Activated B cell treated with CpG ODN at 0.5 μM for 24 hours (primary cell): ENCODE measurements around the gene PARVB. TPM values are rescaled to one million over a fixed set of nuclear protein-coding genes. Genes with fewer than 3 reads are reported as not detected.
A peak's percentile ranks its signal among the peaks of the same experiment; 100 is the strongest.

ENCODE experiments used
- ATAC-seq: fragments of 200-7000 bp; cut with Tn5 transposase; one replicate; pipeline ENCODE4 v1.10.0; 2021; ENCODE audit warnings: low read depth, mild to moderate bottlenecking, moderate library complexity
- CTCF ChIA-PET: fragments of 350-600 bp; sonication (Branson Sonifier 250); formaldehyde crosslinking; loops from one replicate; lab custom pipeline; 2021; ENCODE audit warnings: antibody characterized with exemption; lab: Charles Lee
- POLR2A ChIA-PET: fragments of 350-600 bp; sonication (Branson Sonifier 250); formaldehyde crosslinking; loops from one replicate; lab custom pipeline; 2021; ENCODE audit warnings: antibody characterized with exemption; lab: Charles Lee
- DNase-seq: peaks from one replicate; pipeline ENCODE4 v3.0.0; 2022
- H3K27ac Mint-ChIP-seq: one replicate; pipeline ENCODE4 v1.8.0; 2020; ENCODE audit warnings: mixed read lengths
- H3K27me3 Mint-ChIP-seq: one replicate; pipeline ENCODE4 v1.8.0; 2021; ENCODE audit warnings: mixed read lengths
- H3K36me3 Mint-ChIP-seq: one replicate; pipeline ENCODE4 v1.8.0; 2021; ENCODE audit warnings: low read depth, mixed read lengths
- H3K4me1 Mint-ChIP-seq: one replicate; pipeline ENCODE4 v1.8.0; 2021; ENCODE audit warnings: mixed read lengths
- H3K4me3 Mint-ChIP-seq: one replicate; pipeline ENCODE4 v1.8.0; 2020; ENCODE audit warnings: mild to moderate bottlenecking, mixed read lengths
- H3K9me3 Mint-ChIP-seq: one replicate; pipeline ENCODE4 v1.8.0; 2020; ENCODE audit warnings: mixed read lengths
- intact Hi-C: fragments of 100-400 bp; cut with micrococcal nuclease; formaldehyde crosslinking; loops from one replicate; pipeline ENCODE4 v1.15.1; 2024
- total RNA-seq: library from RNA; stranded (reverse); gene quantifications from 2 replicates; pipeline ENCODE4 v1.2.3, GENCODE V29; 2022
- TF ChIP-seq, protein P1 (sequence below): fragments of 200-600 bp; IDR thresholded peaks from one replicate; pipeline ENCODE4 v1.8.0; 2022; ENCODE audit warnings: antibody characterized with exemption, mild to moderate bottlenecking

PARVB gene
- total RNA-seq, 1 donor from 2014 or later: 53.5 TPM

- Mint-ChIP-seq H3K4me3 (peak overlapping the region; percentile 55), H3K27ac (peak overlapping the region; percentile 32), H3K36me3 (peaks cover 32% of the 10 kb centered on the region), H3K27me3 (no peaks in the 10 kb centered on the region), H3K4me1 (peaks cover 77% of the 10 kb centered on the region), H3K9me3 (no peaks in the 10 kb centered on the region)
- POLR2A ChIA-PET: interaction anchor here (0.7 to 1.6 kb wide), 3 partner anchors 9 to 34 kb away, joined by 3 to 4 read pairs (median 4); no protein-coding TSS in a partner anchor
- CTCF ChIA-PET: interaction anchor here (0.8 to 1.8 kb wide), 4 partner anchors 18 to 54 kb away, joined by 3 to 9 read pairs (median 6); no protein-coding TSS in a partner anchor
- ATAC-seq: peak; percentile 32
- TF ChIP-seq, protein P1, sequence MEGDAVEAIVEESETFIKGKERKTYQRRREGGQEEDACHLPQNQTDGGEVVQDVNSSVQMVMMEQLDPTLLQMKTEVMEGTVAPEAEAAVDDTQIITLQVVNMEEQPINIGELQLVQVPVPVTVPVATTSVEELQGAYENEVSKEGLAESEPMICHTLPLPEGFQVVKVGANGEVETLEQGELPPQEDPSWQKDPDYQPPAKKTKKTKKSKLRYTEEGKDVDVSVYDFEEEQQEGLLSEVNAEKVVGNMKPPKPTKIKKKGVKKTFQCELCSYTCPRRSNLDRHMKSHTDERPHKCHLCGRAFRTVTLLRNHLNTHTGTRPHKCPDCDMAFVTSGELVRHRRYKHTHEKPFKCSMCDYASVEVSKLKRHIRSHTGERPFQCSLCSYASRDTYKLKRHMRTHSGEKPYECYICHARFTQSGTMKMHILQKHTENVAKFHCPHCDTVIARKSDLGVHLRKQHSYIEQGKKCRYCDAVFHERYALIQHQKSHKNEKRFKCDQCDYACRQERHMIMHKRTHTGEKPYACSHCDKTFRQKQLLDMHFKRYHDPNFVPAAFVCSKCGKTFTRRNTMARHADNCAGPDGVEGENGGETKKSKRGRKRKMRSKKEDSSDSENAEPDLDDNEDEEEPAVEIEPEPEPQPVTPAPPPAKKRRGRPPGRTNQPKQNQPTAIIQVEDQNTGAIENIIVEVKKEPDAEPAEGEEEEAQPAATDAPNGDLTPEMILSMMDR: no peak
- no peak for DNase-seq
- intact Hi-C loops: loop anchor here (1.0 kb wide), 1 partner anchor 20 kb away; no protein-coding TSS in a partner anchor
Measured at GRCh38 chr22:44047891-44048301, 23.8 kb downstream of the PARVB start.

GRCh38 chr22:44049486-44050231 lies 25.6 kb downstream of the PARVB start:
- TF ChIP-seq, protein P1: no peak
- ATAC-seq: peak; percentile 31
- DNase-seq: no peak
- Mint-ChIP-seq H3K9me3 (no peaks in the 10 kb centered on the region), H3K4me1 (peaks cover 65% of the 10 kb centered on the region), H3K4me3 (peak overlapping the region; percentile 32), H3K27ac (no peak overlapping the region), H3K27me3 (no peaks in the 10 kb centered on the region), H3K36me3 (peaks cover 37% of the 10 kb centered on the region)
- CTCF ChIA-PET: interaction anchor here (1.5 kb wide), 1 partner anchor 36 kb away, joined by 7 read pairs; no protein-coding TSS in a partner anchor
- POLR2A ChIA-PET: no interaction called here
- intact Hi-C loops: no loop called here

DNA sequence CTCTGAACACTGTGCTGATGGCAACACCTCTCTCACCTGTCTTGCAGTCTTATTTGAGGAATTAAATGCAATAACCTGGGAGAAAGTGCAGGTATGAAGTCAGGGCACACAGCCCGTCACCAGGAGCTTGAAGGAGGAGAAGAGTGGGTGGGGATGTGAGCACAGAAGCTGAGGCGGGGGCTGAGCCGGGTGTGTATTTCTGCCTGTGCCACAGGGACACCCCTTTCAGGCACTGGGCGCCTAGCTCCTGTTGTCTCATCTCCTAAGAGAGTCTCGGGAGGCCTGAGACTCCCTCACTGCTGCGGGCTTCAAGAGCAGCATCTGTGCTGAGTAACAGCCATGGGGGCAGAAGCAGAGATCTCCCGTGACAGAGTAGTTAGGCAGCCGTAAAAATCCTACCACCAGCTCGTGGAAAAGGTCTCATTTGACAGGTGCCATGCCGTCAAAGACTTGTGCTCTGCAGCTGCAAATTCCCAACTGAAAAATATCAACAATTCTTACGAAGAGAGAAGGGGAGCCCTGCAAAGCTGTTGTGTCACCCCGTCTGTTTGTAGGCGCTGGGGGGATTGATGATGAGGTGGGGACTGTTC lies 26.8 kb downstream of the PARVB start:
- Mint-ChIP-seq H3K4me1 (peaks cover 54% of the 10 kb centered on the region), H3K36me3 (peaks cover 37% of the 10 kb centered on the region), H3K4me3 (no peak overlapping the region), H3K9me3 (no peaks in the 10 kb centered on the region), H3K27ac (no peak overlapping the region), H3K27me3 (no peaks in the 10 kb centered on the region)
- ChIA-PET CTCF (interaction anchor here (0.7 to 0.8 kb wide), 2 partner anchors 30 to 57 kb away, joined by 3 to 4 read pairs; no protein-coding TSS in a partner anchor), POLR2A (no interaction called here)
- DNase-seq: no peak
- TF ChIP-seq, protein P1: no peak
- ATAC-seq: no peak
- intact Hi-C loops: no loop called here

- DNase-seq (no peak), ATAC-seq (no peak)
- no peak overlapping the region for H3K27ac Mint-ChIP-seq
- no peaks in the 10 kb centered on the region for H3K27me3 Mint-ChIP-seq
- peaks cover 51% of the 10 kb centered on the region for H3K4me1 Mint-ChIP-seq
- H3K36me3 Mint-ChIP-seq: peaks cover 37% of the 10 kb centered on the region
- H3K9me3 Mint-ChIP-seq: no peaks in the 10 kb centered on the region
- TF ChIP-seq, protein P1: no peak
- no peak overlapping the region for H3K4me3 Mint-ChIP-seq
- intact Hi-C loops: no loop called here
- ChIA-PET POLR2A (no interaction called here), CTCF (interaction anchor here (0.7 to 0.8 kb wide), 2 partner anchors 30 to 58 kb away, joined by 3 to 4 read pairs; no protein-coding TSS in a partner anchor)
Measured at GRCh38 chr22:44051358-44051757, 27.3 kb downstream of the PARVB start.

DNA sequence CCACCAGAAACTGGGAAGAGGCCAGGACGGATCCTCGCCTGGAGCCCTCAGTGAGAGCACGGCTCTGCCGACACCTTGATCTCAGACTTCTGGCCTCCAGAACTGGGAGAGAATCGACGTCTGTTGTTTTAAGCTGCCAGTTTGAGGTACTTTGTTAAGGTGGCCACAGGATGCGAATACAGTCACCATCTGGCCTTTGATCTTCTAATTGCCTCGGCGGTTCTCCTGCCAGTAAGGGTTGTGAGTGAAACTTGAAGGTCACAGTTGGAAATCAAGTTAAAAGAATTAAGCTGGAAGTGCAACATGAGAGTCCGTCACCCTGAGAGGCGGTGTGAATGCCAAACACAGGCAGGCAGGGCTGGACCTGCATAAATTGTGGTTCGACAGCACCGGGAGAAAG lies 27.9 kb downstream of the PARVB start:
- ChIA-PET POLR2A (no interaction called here), CTCF (interaction anchor here (0.9 kb wide), 1 partner anchor 29 kb away, joined by 3 read pairs; no protein-coding TSS in a partner anchor)
- Mint-ChIP-seq H3K36me3 (peaks cover 31% of the 10 kb centered on the region), H3K4me3 (no peak overlapping the region), H3K27me3 (no peaks in the 10 kb centered on the region), H3K27ac (no peak overlapping the region), H3K9me3 (no peaks in the 10 kb centered on the region), H3K4me1 (peaks cover 47% of the 10 kb centered on the region)
- DNase-seq (no peak), ATAC-seq (no peak)
- intact Hi-C loops: no loop called here
- TF ChIP-seq, protein P1: no peak
